ENCODE results near the gene PPT2. TPM values are rescaled to one million over a fixed set of nuclear protein-coding genes. Genes with fewer than 3 reads are reported as not detected.
A peak's percentile ranks its signal among the peaks of the same experiment; 100 is the strongest.

The PPT2 gene
- total and polyA plus RNA-seq, 2 of the 13 experiments (the other 11 are each of a cell fraction or from before 2014, with no cell fraction given) = 39.2 to 61.8 TPM

- TF ChIP-seq HIVEP1 (CRISPR knock-in tag; IDR thresholded peaks at IDR 0.05) (no peak), ZNF10 (CRISPR knock-in tag; IDR thresholded peaks at IDR 0.05; ENCODE audit: borderline replicate concordance, low read depth) (no peak)
Observed at GRCh38 chr6:32115623-32116022, 38.3 kb upstream of the PPT2 start (continued).

- POLR2A ChIA-PET = interaction anchor here (0.8 to 1.6 kb wide), 3 partner anchors 12 to 69 kb away, joined by 3 to 8 read pairs (median 4); partner anchors contain the start of gene ATF6B
Observed at GRCh38 chr6:32116674-32117073, 37.3 kb upstream of the PPT2 start.

More at GRCh38 chr6:32116674-32117073, 37.3 kb upstream of the PPT2 start:
- peak; percentile 47 for FAIRE-seq
- TF ChIP-seq CTCF (CRISPR knock-in tag; IDR thresholded peaks at IDR 0.05) (peak; percentile 68), RAD21 (CRISPR knock-in tag; IDR thresholded peaks at IDR 0.05) (0 out of 2 replicates have a peak, but pooled peaks have one; percentile 21), ZSCAN20 (CRISPR knock-in tag; IDR thresholded peaks at IDR 0.05; ENCODE audit: borderline replicate concordance) (no peak), ZMYM3 (CRISPR knock-in tag; IDR thresholded peaks at IDR 0.05) (no peak), STAG1 (CRISPR knock-in tag; IDR thresholded peaks at IDR 0.05) (peak; percentile 38), ZBTB33 (CRISPR knock-in tag; IDR thresholded peaks at IDR 0.05) (peak; percentile 16; the same call in 1 of the 2 replicates), HNF1B (CRISPR knock-in tag; IDR thresholded peaks at IDR 0.05) (0 out of 2 replicates have a peak, but pooled peaks have one; percentile 16), ZNF501 (CRISPR knock-in tag; IDR thresholded peaks at IDR 0.05) (0 out of 2 replicates have a peak, but pooled peaks have one; percentile 32), SMC3 (IDR thresholded peaks at IDR 0.05; ENCODE audit: low read length) (peak; percentile 52; the same call in 1 of the 2 replicates)
- intact Hi-C loops (cut with micrococcal nuclease; ENCODE audit: unreplicated experiment) = loop anchor here (5.0 kb wide), 1 partner anchor 81 kb away; no protein-coding TSS in a partner anchor
- Histone ChIP-seq H3K27me3 (ENCODE audit: control insufficient read depth in 1 of 2, insufficient read depth in 2 of 2, low read length in 2 of 2) (no peaks in the 10 kb centered on the region), H3K9ac (ENCODE audit: insufficient read depth, low read depth, low read length) (no peak overlapping the region), H2AFZ (ENCODE audit: low read length) (no peak overlapping the region), H3K36me3 (replicated peaks in 1 of 2; ENCODE audit: control insufficient read depth in 1 of 2, insufficient read depth in 2 of 2, low read length in 2 of 2) (peaks cover 15 to 44% of the 10 kb centered on the region in 2 experiments), H3K27ac (ENCODE audit: extremely low read length, insufficient read depth, low read length) (no peak overlapping the region), H3K4me2 (ENCODE audit: low read depth, low read length) (no peak overlapping the region), H3K79me2 (ENCODE audit: insufficient read depth, low read length) (no peaks in the 10 kb centered on the region), H3K4me3 (replicated peaks in 1 of 3; ENCODE audit: insufficient read depth in 1 of 3, low read depth in 2 of 3, low read length in 3 of 3) (no peak overlapping the region), H4K20me1 (ENCODE audit: insufficient read depth, low read length) (no peaks in the 10 kb centered on the region), H3K9me3 (ENCODE audit: low read length) (no peaks in the 10 kb centered on the region), H3K4me1 (ENCODE audit: insufficient read depth, low read length) (peaks cover 31% of the 10 kb centered on the region)
- in situ Hi-C loops (cut with HindIII; ENCODE audit: extremely low pct_ligation_motif_present, low pct_unique_long_range_greater_than_20kb) = loop anchor here (5.0 kb wide), 1 partner anchor 36 kb away; the partner anchor contains the start of genes PPT2 and PRRT1
- CTCF ChIA-PET (ENCODE audit: low intra/inter-chr PET ratio, low total read pairs) = interaction anchor here (0.7 to 1.6 kb wide), 3 partner anchors 30 to 436 kb away, joined by 3 to 6 read pairs (median 4); partner anchors contain the start of genes LY6G5C and PPT2
- 94% methylated on average over 7 of the region's 7 CpGs for WGBS (ENCODE audit: low lambda C conversion rate)
- BruUV-seq (replicated peaks) = no TSS peak
- DNase-seq (ENCODE audit: low spot score) = peak; percentile 44
- peak; percentile 26; the same call in 2 of the 3 replicates for ATAC-seq
